GM18517 (cell line): ENCODE results near the gene UBE2O.

Source experiments
- ATAC-seq: cut with Tn5 transposase; IDR thresholded peaks from one replicate; pipeline ENCODE4 v1.9.1; 2021; ENCODE audit warnings: mild to moderate bottlenecking, moderate library complexity; ENCODE audit not compliant: unreplicated experiment

The UBE2O gene

DNA sequence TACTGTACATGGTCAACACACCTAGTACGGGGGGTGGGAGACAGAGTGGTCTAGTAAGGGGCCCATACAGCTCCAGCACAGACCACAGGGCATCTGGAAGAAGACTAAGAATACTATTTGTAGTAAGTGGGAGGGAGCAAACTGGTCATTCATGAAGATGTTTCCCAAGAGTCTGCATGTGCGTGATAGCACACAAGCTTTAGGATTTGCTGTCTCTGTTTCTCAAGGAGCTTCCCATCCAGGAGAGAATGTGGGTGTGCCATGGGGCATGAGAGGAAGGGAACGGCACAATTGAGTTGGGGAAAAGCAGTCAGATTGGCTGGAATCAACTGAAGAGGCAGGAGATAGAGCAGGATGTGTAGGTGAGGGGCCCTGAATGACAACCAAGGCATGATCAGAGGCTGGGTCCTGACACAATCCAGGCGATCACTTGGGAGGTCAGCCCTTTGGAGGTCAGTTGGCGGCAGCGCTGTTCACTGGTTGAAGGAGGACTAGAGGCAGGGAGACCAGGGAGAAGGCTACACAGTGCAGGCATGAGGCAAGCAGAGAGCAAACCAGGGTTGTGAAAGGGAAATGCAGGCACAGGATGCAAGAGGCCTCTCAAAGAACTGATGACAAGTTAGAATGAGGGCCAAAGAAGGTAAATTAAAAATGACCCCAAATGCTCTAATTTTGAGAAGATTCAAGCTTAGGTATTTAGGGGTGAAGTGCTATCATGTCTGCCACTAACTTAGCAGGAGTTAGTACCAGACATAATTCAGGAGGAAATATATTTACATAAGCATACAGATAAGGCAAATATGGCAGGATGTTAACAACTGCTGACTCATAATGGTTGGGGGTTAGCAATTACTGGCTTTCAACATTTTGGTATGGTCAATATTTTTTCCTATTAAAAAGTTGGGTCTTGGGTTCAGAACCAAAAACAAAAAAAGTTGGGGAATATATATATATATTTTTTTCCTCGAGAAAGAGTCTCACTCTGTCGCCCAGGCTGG, 10.3 kb downstream of the UBE2O start:
- ATAC-seq, result no peak

DNA sequence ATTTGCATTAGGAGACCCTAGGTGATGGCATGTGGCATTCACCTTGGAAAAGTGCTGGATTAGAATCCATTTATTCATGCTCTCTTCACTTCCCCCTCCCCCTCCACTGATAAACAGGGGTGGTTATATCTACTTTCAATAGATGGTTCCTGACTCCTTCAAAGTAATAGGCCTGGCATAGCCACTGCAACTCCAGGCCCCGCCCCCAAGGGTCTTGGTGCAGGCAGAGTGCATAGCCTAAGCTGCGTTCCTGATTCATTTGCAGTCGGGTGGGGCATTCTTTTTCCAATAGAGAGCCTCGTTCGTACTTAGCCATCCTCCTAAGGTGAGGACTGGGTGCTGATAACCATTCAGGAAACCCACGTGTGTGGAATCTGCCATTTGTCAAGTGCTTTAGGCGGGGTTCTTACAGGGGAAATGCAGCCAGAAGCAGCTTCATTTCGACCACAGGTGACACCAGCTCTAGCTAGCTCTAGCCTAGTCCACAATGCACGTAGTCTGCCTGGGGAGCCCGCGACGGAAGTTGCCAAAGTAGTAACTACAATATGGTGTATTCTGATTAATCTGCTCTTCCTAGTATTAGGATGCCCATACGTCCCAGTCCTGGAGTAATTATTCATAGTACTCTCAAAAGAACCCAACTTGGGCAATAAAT, 11.1 kb downstream of the UBE2O start:
- no peak for ATAC-seq

DNA sequence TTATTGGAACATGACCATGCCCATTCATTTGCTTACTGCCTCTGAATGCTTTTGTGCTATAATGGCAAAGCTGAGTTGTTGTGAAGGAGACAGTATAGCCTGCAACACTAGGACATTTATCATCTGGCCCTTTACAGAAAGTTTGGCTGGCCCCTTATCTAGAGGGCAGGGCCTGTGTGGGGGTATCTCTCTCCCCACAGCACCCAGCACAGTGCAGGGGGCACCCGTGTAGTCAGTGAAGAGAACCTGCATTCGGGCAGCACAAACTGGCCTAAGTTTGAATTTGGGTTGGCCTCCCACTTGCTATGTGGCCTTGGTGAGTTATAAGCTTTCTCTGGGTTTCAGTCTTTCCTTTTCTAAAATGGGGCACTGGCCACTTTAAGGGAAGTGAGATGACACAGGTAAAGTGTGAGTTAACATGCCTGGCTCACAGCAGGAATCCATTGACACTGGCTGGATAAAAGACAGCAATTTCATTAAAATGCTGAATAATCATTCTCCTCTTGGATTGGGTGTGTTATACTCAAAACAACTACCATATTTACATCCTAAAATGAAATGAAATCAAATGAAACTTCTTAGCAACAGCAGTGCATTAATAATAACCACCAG, 12.1 kb downstream of the UBE2O start:
- no peak for ATAC-seq

DNA sequence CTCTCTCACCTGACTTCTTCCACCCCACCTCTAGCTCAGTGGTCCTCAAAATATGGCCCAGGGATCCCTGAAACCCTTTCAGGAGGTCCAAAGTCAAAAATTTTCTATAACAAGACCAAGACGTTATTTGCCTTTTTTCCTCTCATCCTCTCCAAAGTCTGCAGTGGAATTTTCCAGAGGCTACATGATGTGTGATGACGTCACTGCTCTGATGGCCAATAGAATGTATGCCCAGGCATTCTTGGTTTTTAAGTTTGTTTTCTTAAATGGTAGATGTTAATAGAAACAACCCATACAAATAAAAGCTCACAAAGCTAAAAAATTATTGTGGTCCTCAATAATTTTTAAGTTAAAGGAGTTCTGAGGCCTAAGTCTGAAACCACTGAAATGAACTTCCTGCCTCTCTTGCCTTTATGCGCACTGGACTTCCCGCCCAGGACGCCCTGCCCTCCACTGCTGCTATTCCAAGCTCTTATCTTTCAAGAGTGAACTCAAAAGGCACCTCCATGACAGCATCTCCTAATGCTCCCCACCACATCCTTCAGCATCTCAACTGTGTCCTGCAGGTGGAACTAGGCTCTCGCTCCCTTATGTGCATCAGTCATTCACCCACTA, 13.5 kb downstream of the UBE2O start:
- no peak for ATAC-seq

DNA sequence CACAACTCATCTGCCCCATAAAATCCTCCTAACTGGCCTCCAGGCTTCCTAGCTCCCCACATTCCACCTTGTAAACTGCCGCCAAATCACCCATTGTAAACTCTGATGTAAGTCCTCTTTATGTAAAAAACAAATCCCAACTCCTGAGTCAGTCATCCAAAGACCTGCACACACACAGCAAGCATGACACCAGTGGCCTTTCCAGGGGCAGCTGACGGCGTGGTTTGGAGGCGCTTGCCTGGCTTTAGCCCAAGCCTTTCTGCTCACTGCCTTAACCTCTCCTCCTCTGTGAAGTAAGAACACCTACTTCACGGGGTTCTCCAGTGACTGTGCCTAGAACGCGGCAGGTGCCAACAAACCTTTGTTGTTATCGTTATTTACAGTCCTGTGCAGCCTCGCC, 14.0 kb downstream of the UBE2O start:
- no peak for ATAC-seq

DNA sequence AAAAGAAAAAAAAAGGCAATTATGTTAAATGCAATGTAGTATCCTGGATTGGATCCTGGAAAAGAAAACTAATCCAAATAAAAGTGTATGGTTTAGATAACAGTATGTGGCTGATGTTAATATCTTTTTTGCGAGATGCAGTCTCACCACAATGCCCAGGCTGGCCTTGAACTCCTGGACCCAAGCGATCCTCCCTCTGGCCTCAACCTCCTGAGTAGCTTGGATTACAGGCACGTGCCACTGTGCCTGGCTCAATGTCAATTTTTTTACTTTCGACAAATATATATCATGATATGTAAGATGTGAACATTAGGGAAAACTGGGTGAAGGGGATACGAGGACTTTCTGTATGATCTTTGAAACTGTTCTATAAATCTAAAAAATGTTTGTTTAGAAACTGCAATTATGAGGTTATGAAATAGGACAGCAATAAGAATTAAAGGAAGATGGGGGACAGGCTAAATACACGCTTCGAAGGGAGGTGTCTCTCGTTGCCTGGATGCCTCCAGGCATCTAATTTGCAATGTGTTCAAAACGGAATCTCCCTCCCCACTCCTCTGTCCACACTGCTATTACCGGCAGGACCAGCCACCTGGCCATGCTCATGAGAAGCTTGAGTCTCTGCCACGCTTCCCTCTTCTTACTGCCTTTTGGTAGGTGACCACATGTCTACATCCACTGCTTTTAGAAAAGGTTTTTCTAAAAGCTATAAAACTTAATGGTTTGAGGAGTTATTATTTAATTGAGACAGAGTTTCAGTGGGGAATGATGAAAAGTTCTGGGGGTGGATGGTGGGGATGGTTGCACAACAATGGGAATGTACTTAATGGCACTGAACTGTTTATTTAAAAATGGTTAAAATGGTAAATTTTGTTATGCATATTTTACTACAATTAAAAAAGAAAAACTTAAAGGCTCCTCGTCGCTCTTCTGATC, 15.2 kb downstream of the UBE2O start:
- ATAC-seq, result no peak

DNA sequence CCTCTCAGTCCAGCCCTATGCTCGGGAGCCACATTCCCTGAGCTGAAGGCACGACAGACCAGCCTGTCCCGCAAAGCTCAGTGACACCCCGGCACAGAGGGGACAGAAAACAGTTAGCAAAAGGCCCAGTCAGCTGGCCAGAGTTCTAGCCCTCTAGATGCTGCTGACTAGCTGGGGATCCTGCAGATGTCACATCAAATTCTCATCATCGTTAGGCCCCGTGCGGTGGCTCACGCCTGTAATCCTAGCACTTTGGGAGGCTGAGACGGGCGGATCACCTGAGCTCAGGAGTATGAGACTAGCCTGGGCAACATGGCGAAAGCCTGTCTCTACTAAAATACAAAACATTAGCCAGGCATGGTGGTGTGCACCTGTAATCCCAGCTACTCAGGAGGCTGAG, 17.2 kb downstream of the UBE2O start:
- ATAC-seq, result no peak

DNA sequence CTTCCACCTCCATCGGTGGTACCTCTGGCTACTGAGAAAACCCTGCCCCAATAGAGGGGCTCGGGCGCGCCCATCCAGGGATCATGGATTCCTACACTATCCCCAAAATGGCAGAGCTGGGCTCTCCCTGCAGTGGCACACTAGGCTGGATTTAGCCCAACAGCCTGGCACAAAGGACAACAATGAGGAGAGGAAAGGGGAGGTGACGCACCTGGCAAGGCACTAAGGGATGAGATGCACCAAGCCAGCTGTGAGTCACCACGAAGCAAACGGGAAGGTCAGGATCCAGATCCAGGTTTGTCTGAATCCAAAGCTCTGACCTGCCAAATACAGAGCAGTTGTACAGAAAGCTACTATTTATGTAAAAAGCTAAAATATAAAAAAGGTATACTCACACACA, 18.1 kb downstream of the UBE2O start:
- ATAC-seq, result no peak

DNA sequence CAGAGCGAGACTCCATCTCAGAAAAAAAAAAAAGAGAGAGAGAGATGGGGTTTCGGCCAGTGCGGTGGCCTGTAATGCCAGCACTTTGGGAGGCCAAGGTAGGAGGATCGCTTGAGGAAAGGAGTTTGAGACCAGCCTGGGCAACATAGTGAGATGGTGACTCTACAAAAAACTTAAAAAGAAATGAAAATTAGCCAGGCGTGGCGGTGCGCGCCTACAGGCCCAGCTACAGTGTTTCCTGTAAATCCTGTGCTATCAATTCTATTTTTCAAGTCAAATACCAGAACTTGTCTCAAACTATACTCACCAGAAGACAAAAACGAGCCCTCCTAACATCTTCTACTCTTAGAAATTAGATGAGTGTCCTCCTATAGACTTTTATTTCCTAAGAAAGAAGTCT, 19.3 kb downstream of the UBE2O start:
- no peak for ATAC-seq

DNA sequence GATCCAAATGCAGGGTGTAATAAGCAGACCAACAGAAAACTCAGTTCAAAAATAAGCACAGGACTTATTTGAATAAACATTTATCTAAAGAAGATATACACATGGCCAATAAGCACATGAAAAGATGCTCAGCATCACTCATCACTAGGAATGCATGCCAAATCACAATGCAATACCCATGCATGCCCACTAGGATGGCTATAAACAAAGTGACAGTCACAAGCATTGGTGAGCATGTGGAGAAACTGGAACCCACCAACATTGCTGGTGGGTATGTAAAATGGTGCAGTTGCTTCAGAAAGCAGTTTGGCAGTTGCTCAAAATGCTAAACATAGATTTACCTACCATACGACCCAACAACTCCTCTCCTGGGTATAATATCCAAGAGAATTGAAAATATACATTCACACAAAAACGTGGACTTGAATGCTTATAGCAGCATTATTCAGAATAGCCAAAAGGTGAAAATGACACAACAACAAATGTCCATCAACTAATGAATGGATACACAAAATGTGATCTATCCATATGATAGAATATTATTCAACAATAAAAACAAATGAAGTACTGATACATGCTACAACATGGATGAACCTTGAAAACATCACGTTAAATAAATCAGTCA, 20.1 kb downstream of the UBE2O start:
- no peak for ATAC-seq

DNA sequence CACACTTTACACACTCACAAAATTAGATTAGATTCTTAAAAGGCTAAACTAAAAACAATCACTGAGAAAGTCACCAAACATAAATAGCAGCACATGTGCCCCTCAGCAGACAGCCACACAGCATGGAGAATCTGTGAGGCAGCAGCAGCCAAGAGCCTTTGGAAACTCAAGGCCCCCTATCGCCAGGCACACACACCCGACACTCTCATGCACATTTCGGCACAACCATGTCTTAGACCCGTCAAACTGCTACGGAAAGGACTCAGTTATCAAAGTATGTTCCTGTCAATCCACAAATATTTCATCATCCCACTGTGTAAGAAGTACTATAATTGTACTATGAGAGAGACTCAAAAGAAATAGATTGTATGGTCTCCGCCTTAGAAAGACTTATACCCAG, 20.9 kb downstream of the UBE2O start:
- ATAC-seq, result no peak

DNA sequence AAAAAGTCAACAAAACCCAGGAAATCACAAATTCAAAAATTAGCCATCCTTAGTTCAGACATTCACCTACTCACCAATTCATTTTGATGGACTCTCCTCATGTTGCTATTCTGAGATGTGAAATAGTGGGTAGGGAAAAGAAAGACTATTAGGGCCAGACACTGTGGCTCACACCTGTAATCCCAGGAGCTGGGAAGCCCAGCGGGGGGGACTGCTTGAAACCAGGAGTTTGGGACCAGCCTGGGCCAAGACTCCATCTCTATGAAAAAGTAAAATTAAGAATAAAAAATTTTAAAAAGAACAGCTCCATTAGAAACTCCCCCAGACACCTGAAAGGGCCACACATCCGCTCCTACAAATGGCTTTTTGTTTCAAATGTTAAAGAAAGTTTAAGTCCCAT, 21.4 kb downstream of the UBE2O start:
- no peak for ATAC-seq

DNA sequence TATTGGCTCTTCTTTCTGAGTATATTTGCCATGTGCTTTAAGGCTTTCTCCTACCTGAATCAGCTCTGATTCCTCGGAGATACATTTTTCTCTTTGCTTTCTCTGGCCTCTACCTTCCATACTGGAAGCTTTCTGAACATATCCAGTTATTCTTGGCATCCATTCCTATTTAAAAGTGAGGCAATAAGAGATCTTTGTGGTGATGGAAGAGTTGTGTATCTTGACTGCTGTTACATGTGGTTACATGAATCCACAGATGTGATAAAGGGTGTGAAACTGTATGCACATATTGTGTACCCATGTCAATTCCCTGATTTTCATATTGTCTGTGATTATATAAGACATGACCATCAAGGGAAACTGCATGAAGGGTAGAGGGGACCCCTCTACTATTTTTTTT, 24.4 kb downstream of the UBE2O start:
- no peak for ATAC-seq

DNA sequence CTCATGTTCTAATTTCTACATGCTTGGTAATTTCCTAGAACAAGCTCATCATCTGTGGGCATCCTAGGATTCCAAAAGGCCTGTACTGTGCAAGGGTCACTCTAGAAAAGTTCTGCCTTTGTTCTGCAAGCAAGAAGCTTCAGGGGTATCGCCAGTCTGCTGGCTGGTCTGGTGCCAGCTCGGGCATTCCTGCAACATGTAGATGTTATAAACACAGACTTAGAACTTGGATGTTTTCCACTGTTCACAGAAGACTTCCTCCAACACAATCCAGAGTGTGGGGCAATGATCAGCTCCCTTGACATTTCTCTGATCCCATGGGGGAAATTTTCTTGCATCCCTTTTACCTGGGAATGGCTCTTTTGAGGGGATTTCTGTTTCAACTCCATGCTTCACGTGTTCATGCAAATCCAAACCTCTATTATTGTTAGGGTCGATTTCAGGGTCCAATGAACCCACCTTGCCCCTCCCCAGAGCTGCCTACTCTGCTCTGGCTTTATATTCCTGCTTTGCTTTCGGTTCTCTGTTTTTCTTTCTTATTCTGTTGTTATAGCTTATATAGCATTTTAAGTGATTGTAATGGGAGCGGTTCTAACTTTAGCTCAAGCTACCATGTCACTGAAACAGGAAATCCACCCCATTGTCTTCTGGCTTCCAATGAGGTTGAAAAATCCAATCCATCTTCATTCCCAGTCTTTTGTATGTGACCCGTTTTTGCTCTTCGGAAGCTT, 25.3 kb downstream of the UBE2O start:
- no peak for ATAC-seq

DNA sequence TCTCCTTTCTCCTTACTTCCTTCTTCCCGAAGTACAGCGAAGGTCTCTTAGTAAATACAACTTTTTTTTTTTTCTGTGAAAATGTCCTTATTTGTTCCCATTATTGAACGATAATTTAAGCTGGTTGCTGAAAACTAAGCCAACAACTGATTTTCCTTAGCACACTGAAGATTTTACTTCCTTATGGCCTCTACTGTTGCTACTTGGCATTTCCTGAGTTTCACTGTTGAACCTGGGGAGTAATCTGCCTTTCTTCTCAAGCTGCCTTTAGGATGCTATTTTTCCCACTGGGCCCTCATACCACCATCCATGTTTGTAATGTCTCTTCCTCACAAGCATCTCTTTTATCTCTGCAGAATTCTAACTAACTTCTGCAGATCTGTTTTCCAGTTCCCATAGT, 26.1 kb downstream of the UBE2O start:
- no peak for ATAC-seq

DNA sequence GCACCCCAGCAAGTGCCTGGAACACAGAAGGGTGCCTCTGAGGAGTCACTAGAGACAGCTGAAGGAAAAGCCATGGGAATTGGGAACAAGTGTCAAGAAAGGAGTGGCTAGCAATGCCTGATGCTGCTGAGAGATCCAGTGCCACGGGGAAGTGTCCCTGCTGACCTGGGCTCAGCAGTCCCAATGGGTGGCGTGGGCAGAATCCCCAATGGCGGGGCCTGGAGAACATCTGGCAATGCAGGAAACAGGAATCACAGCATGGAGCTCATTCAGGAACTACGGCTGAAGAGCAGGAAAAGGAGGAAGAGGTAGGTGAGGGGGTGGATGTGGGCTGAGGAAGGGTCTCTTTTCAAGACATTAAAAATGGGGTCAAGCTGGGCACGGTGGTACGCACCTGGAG, 30.1 kb downstream of the UBE2O start:
- ATAC-seq, result no peak

DNA sequence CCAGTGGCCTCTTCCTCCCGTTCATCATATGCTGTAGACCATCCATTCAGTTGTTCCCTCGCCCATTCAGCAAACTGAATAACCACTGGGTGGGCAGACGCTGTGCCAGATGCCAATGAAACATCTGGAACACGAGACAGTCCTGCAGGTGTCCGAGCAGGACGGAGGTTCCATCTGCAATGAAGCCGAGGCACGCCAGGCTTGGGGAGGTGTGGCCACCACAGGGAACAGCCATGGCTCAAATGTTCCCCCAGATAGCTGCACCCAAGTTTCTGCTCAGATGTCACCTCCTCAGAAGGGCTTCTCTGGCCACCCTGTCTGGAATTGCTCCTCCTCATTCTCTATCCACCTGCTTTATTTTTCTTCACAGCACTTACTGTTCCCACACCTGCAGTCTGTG, 30.5 kb downstream of the UBE2O start:
- ATAC-seq, result no peak

DNA sequence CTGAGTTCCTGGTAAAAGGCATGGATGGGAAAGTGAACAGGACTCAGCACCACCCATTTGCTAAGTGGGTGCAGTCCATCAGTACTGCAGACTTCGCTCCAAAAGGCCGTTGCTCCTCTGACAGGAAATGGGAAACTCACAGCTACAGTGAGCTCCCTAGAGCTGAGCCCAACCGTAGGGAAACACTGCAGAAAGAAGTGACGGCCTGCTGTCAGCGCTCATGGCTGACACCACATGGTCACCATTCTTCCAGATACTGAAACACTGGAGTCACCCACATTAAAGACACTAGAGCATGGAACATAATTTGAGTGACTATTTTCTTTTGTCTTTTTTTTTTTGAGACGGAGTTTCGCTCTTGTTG, 31.9 kb downstream of the UBE2O start:
- ATAC-seq, result no peak

DNA sequence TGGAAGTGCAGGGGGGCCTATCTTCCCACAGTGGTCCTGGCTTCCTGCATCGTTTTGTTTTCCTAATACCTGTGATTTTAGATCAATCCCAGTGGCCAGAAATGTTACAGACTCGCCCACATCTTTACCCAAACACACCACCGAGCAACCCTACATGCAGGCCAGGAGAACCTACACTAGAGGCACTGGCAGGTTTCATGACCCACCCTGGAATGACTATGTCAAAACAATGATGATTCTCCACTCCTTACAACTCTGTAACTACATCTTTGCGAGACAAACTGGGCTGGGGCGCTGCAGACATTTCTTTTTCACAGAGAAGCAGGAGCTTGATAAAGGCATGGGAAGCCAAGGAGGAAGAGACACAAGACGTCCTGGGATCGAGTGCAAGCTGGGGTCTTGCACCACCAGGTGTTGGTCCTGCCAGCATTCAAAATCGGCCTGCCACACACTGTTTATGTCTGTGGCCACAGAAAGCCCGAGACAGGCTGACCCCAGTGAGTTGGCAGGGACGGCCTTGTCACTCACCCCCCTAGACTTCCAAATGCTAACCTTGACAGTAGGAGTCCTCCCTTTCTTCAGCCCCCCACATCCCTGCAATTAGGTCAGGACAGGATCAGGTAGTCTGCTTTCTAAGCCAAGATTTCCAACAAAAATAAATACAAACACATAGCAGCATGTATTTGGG, 32.5 kb downstream of the UBE2O start:
- no peak for ATAC-seq
